ENCODE results near the gene SCGN.

The SCGN gene

DNA sequence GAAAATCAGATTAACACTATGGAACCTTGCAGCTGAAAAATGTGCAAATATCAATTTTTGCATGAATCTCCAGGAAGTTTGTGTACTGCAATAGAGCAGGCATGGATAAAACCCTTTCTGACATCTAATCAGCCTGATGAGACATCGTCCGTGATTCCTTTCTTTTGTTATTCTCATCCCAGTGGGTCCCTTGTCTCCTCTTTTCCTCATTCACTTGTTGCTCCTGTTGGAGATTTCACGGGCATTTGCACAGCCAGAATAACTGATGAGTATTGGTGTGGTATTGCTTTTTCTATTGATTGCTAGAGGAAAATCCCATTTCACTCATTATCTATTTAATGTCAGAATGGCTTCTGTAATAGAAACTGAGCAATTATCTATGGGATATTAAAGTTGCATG, 39.9 kb downstream of the SCGN start:
- no peak for DNase-seq

DNA sequence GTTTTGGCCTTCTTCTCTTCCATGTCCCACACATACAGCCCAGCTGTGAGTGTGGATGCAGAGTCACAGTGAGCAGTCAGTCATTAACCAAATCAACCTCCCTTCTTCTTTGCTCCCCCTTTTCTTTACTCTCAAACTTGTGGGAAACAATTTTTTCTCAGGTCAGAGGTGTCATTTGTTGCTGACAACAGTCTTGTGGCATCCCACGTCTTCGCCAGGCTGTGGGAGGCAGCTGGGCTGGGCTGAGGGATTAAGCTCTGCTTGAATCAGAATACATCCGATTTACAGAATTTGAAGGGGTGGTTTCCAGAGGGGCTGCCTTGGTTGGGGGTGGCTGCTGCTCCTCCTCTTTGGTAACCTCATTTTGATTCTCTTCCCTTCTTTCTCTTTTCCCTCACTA, 40.5 kb downstream of the SCGN start:
- no peak for DNase-seq

DNA sequence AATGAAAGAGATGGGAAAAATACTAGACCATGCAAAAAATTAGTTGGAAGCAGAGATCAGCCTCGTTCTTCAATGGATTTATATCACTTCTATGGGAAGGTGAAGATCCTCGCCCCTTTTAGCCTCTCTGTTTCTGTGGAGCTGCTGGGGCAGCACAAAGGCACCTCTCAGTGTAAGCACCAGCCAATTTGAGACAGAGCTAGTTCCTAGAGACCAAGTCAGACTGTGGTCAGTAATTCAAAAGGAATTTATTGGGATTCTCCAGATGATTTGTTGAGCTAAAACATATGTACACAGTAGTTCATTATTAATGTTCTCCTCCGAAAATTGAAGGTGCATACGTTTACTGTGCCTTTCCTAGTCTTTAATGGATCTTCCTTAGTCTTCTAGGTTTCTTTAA, 42.4 kb downstream of the SCGN start:
- no peak for DNase-seq

DNA sequence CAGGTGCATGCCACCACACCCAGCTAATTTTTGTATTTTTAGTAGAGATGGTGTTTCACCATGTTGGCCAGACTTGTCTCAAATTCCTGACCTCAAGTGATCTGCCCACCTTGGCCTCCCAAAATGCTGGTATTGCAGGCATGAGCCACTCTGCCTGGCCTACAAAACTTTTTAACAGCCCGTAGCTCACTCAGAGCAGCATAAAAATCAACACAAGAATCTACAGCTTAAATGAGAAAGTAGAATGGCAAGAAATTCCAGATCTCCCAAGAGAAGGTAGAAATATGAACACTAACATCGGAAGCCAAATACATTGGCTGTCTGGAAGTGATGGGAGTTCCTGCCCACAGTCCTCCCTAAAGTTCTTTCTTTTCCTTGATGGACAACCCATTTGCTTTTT, 43.7 kb downstream of the SCGN start:
- no peak for DNase-seq

DNA sequence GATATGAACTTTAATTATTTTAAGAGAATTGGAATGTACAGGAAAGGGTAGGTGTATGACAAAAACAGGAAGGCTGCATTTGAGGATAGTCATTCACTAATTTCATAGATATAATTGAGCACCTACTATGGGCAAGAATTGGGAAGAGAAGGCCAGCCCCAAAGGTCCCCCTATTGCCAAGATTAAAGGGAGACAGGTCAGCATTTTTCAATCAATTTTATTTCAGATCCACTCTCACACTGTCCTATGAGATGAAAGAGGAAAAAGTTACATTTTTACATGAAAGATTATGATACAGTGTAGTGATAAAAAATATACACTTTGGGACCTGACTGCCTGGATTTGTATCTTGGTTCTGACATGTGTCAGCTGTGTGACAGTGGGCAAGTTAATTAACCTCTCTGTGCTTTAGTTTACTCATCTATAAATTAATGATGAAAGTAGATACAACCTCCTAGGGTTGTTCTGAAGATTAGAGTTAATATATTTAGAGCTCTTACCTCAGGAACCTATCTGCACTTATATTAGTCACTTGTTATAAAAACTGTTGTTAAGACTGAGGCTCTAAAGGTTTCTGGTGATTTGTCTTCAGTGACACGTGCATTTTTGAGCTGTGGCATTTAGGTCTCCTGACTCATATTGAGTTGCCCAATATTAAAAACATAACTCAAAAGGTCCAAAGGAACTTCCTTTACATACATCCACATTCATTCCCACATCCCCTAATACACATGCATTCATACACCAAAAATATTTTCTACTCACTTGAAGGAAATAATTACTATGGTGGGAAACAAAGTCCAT, 45.7 kb downstream of the SCGN start:
- DNase-seq: no peak

DNA sequence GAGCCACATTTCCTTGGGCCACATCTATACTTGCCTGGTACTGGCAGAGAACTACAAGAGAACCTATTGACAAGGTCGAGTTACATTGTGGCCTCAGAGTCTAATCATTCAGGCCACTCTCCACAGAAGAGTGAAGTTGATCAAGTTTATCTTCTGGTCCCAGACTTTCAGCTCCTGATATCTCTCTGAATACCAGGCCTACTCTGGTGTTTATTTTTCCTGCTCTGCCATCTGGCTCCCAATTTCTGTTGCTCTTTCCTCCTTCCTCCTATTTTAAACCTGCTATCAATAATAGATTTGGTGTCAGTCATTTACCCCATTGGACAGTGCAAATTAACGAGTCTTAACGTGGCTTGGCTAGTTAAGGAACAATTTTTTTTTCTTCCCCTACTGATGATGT, 46.6 kb downstream of the SCGN start:
- no peak for DNase-seq

DNA sequence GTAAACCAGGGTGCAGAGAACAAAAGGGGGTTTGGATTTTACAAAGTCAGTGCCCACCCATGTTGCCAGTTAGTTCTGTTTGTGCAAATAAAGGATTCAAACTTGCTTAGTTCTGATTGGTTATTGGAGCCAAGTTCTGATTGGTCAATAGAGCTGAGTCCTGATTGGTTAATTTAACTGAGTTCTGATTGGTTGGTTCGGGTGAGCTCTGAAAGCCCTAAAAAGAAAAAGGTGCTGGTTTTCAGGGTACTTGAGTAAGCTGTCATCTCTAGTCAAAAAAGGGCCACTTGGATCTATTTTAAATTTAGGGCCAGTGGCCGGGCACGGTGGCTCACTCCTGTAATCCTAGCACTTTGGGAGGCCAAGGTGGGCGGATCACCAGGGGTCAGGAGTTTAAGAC, 47.6 kb downstream of the SCGN start:
- no peak for DNase-seq

DNA sequence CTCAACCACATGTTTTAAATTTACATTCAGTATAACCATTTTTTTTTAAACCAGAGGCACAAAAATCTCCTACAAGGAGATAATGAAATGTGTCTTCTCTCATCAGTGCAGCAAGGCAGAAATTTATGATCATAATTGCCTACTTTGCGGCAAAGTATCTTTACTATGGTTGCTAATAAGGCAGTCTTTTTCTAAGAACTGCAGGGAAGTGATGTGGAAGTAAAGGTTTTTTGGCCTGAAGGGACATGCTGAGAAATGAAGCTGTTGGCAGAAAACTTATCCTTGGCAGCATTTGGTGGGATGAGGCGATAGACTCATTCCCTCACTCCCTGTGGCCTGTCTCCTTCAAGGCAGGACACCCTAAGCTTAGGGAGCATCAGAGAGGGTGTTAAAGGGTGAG, 48.7 kb downstream of the SCGN start:
- no peak for DNase-seq

DNA sequence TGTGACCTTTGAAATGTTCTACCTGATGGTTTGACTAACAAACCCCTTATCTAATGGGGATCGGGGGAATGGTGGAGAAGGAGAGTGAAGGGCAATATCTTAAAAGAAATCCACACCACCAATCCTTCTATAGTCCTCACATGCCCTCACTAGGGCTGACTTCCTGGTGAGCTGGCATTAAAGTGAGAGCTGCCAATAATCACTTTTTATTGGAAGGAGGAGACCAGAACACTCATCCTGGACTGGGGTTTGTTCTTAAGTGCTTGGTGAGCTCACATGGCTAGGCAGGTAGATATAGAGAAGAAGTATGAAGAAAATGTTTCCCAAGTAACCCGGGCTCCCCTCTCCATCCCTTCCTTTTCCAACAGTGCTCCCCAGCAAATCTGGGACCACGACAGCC, 49.8 kb downstream of the SCGN start:
- no peak for DNase-seq

DNA sequence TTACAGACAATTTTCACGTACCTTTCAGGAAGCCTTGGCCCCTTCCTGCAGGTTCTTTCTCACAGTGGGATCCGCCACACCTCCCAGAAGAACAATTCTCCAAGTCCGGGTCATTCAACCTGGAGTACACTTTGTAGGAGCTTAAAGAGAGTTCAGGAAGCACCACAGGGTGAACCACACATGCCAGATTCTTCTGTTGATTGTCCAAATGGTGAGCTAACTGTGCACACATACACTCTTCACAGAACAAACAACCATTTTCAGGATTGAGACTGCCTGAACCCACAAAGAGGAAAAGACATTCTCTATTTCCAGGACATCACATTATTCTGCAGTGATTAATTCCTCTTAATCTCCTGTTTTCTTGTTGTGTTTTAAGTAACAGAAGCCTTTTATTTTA, 51.0 kb downstream of the SCGN start:
- no peak for DNase-seq

DNA sequence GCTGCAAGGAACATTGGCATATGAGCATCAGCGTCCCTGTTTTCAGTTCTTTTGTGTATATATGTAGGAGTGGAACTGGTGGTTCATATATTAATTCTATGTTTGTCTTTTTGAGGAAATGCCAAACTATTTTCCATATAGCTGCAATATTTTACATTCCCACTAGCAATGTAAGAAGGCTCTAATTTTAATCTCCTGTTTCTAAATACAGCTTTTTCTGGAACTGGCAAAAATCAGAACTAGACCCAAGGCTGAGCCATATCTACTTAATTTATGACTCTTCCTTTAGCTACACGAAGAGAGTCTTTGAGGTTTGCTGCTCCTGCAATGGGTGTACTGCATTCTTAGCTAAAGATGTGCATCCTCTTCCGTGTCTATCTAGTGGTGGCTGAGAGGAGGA, 52.0 kb downstream of the SCGN start:
- no peak for DNase-seq

DNA sequence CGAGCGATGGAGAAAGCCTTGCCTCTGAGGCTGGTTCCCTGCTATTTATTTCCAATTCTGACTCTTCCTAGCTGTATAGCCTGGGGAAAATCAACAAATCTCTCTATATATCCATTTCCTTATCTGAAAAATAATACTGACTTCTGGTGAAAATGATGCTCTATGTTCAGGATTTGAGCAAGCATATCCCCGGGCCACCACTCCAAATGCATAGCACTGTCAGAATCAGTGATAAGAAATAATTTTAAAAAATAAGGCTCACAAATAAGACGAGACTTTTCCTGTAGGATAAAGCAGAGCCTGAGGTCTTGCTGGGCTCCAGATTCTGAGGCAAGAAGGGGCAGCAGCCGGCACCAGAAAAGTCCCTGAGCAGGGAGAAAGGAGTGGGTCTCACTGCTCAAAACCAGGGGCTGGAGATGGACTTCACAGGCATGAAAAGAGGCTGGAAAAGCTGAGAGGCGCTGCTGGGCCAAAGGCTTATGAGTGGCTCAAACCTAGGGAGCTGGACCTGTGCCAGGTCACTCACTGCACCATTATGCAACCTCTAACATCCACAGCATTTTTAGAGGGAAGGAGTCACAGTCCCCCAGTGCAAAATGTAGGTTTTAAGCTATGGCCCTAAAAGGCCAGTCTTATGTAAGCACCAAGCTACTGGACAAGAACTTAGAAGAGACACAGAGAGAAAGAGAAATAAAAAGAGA, 54.4 kb downstream of the SCGN start:
- no peak for DNase-seq

DNA sequence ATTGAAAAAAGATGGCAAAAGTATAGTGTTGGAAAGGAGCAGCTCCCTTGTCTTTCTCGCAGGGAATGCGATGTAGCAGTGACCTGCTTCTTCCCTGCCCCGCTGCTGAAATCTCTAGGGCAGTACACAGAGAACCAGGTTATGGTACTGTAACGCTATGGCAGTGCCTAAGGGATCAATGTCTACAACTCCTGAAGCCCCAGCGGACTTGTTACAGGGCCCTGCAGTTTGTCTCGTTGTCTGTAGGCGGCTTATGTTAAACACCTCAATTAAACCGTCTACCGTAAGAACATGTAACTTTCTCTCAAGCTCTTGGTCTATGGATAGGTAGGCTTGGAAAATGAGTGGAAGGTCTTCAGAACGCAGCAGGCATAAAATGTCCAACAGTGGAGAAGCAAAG, 57.7 kb downstream of the SCGN start:
- DNase-seq: no peak

DNA sequence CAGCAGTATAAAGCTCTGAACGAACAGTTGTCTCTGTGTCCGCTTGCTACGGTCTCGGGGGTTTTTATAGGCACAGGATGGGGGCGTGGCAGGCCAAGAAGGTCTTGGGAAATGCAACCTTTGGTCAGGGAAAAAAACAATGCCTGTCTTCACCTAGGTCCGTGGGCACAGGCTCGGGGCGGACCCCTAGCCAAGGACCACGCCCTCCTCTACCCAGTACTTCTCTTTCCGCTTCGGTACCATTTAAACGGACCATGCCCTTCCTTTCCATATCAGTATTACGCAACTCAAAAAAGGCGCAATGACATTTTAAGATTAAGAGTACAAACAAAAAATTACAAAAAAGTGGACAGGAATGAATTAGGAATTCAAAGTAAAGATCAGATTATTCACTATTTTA, 58.3 kb downstream of the SCGN start:
- no peak for DNase-seq

DNA sequence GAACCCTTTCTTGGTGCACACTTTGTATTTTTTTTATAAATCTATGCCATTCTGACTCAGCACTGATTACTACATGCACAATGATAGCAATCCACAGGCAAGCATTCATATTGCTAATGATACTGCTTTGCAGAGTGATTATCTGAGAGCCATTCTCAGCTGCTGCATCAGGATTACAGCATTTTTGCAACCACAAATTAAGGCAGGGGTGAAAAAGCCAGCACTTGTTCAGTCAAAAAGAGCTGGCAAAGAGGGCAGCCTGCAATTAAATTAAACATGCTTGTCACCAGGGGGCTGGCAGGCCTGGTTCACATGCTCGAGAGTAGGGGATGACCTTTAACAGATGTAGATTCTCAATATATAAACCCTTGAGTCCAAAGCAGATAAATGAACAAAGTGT, 61.8 kb downstream of the SCGN start:
- DNase-seq: no peak

DNA sequence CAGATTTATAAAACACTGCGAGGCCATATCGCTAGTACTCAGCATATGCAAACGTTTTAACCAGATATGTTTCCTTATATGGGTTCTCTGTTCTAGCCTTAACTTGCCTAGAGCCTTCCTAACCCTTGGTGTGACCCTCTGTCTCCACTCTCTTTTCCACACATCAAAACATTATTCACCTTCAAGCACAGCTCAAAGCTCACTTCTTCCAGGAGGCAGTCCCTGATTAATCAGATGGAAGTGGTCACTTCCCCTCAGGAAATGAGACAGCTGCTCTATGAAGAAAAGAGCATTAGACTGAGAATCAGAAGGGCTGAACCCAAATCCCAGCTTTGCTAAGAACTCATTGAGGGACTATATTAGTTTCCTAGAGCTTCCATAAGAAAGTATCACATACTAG, 62.8 kb downstream of the SCGN start:
- no peak for DNase-seq

DNA sequence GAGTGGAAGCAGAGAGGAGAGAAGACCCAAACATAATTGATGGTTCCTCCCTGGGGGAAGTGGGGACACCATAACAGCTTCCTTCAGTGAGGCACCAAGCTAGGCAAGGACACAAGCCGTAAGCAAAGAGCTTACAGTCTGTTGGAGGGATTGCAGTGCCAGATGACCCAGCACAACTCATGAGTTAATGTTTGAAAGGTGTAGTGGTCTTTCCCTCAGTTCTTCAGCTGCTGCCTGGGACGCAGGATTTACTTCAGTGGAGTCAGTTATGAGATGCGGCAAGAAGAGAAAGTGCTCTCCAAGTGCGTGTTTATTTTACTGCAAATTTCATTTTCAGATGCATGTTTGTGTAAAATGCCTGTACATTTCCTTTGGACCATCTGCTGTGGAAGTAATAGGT, 63.8 kb downstream of the SCGN start:
- no peak for DNase-seq

DNA sequence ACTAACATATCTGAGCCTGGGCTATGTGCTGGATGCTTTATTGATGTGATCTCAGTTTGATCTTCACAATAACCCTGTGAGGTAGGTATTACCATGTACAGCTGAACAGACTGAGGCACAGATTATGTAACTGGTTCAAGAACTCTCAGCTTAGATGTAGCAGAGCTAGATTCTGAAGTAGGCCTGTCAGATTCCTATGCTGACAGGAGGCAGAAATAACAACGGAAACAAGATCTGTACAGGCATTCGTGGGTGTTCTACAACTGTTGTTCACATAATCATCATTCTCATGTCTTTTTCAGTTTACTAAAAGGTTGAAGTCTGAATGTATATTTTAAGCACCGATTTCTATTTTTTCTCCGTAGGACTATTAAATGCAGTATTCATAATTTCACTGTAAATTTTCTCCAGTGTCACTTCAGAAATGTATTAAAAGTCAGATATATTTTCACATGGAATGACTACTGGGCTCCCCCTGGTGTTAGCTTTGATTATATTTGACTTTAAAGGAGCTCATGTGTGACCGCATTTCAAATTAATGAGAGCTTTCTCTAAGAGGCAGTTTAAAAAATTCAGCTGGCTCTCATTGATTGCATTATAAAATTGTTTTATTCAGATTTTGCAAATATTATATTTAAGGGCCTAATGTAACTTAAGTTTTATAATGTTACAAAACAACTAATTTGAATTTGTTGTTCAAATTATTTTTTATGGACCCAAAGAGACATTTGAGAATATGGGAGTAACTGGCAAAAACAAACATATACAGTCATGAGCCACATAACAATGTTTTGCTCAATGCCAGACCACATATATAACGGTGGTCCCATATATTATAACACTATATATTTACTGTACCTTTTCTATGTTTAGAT, 66.1 kb downstream of the SCGN start:
- DNase-seq: no peak

DNA sequence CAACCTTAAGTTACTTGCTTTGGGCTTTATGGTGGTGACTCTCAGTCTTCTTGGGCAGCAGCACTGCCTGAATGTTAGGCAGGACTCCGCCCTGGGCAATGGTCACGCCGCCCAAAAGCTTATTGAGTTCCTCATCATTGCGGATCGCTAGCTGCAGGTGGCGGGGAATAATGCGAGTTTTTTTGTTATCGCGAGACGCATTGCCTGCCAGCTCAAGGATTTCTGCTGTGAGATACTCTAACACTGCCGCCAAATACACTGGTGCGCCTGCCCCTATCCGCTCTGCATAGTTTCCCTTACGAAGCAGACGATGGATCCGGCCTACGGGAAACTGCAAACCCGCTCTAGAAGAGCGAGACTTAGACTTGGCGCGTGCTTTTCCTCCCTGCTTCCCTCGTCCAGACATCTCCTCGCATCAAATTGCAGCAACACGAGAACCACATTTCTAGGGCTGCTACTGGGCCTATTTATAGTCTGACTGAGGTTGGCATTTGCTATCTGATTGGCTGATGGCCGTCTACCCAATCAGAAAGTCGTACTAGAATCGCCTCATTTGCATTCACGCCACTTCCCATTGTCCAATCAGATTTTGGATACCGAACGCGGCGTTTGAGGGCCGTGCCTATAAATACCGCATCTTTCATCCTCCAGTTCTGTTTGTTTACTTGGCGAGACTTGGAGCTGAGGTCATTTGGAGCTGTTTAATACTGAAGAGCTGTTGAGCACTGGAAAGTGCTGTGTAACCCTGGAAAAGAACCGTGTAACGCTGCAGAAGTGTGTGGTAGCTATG, 74.3 kb downstream of the SCGN start:
- DNase-seq: no peak

DNA sequence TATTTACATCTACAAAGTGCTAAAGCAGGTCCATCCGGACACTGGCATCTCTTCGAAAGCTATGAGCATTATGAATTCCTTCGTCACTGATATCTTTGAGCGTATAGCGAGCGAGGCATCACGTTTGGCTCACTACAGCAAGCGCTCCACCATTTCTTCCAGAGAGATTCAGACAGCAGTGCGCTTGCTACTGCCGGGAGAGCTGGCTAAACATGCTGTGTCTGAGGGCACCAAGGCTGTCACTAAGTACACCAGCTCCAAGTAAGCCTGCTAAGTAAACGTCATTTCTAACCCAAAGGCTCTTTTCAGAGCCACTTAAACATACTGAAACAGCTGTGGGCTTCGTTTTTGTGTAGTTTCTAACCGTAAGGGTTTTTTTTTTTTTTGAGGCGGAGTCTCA, 75.0 kb downstream of the SCGN start:
- DNase-seq: no peak

DNA sequence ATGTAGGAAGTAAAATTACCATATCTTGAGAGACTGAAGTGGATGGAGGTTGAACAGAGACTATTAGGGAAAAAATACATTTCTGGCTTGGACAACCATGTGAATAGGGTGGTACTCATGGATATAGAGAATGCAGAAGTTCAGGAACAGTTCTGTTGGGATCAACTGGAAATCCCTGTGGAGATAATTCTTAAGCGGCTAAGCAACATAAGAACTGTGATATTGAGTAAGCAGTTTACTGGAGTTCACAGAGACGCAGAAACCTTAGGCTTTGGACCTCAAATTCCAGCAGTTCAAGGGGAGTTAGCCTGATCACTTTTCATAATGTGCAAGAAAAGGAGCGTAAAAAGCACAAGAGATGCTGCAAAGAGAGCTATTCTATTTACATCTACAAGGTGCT, 78.9 kb downstream of the SCGN start:
- DNase-seq: no peak

DNA sequence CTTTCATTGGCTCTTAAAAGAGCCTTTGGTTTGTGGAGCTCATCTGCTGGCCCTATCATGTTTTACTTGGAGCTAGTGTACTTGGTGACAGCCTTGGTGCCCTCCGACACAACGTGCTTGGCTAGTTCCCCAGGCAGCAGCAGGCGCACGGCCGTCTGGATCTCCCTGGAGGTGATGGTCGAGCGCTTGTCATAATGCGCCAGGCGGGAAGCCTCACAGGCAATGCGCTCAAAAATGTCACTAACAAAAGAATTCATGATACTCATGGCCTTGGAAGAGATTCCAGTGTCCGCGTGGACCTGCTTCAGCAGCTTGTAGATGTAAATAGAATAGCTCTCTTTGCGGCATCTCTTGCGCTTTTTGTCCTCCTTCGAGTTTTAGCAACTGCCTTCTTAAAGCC, 79.7 kb downstream of the SCGN start:
- DNase-seq: no peak

All from NK-92 treated with Interleukin-12 subunit alpha and Interleukin-12 subunit beta, amount 100 ng/mL, for 24 hours (cell line).